Endodermal cell (in vitro differentiated cells): ENCODE results near the gene DEPDC1B. TPM values are rescaled to one million over a fixed set of nuclear protein-coding genes. Genes with fewer than 3 reads are reported as not detected.

Experiments used
- DNase-seq: peaks from one replicate; pipeline ENCODE4 v3.0.0-alpha.2; 2017
- H3K27ac ChIP-seq: 2 replicates; pipeline ENCODE4 v1.5.1; 2013; ENCODE audit warnings: mild to moderate bottlenecking, low read depth, low read length, moderate library complexity
- H3K27me3 ChIP-seq: 2 replicates; pipeline ENCODE4 v1.6.1; 2013; ENCODE audit warnings: mild to moderate bottlenecking, low read length, moderate library complexity; ENCODE audit not compliant: insufficient read depth, control insufficient read depth, poor library complexity, severe bottlenecking
- H3K36me3 ChIP-seq: 2 replicates; pipeline ENCODE4 v1.7.0; 2013; ENCODE audit warnings: mild to moderate bottlenecking, low read length, moderate library complexity; ENCODE audit not compliant: control insufficient read depth, insufficient read depth
- H3K4me1 ChIP-seq: one replicate; pipeline ENCODE4 v1.7.0; 2013; ENCODE audit warnings: low read length; ENCODE audit not compliant: control insufficient read depth, insufficient read depth
- H3K4me3 ChIP-seq: 2 replicates; pipeline ENCODE4 v1.5.1; 2013; ENCODE audit warnings: mild to moderate bottlenecking, low read length, moderate library complexity
- H3K9ac ChIP-seq: 2 replicates; pipeline ENCODE4 v1.6.1; 2013; ENCODE audit warnings: mild to moderate bottlenecking, low read length, moderate library complexity; ENCODE audit not compliant: poor library complexity, severe bottlenecking; ENCODE audit errors: extremely low read depth
- H3K9me3 ChIP-seq: 2 replicates; pipeline ENCODE4 v1.6.1; 2013; ENCODE audit warnings: mild to moderate bottlenecking, low read length, moderate library complexity; ENCODE audit not compliant: control insufficient read depth
- H3K27ac Mint-ChIP-seq: 2 replicates; pipeline ENCODE4 v1.8.0; 2020; ENCODE audit warnings: mixed read lengths
- H3K27me3 Mint-ChIP-seq: 2 replicates; pipeline ENCODE4 v1.8.0; 2021; ENCODE audit warnings: mild to moderate bottlenecking, mixed read lengths; ENCODE audit not compliant: insufficient read depth
- H3K36me3 Mint-ChIP-seq: 2 replicates; pipeline ENCODE4 v1.8.0; 2020; ENCODE audit warnings: low read depth, mixed read lengths
- H3K4me1 Mint-ChIP-seq: 2 replicates; pipeline ENCODE4 v1.8.0; 2020; ENCODE audit warnings: mixed read lengths
- H3K4me3 Mint-ChIP-seq: 2 replicates; pipeline ENCODE4 v1.8.0; 2020; ENCODE audit warnings: mild to moderate bottlenecking, moderate library complexity, mixed read lengths
- H3K9me3 Mint-ChIP-seq: 2 replicates; pipeline ENCODE4 v1.8.0; 2020; ENCODE audit warnings: mild to moderate bottlenecking, mixed read lengths
- CTCF ChIP-seq: fragments of 200-600 bp; sonication (generic); conservative IDR thresholded peaks from 2 replicates; pipeline ENCODE4 v1.5.0; 2021; ENCODE audit warnings: antibody characterized with exemption, mild to moderate bottlenecking
- WGBS, 2 experiments: methylation state at CpG; one replicate each; pipeline versions ENCODE4 v1.1.5 to v1.1.7; 2013; ENCODE audit warnings: missing lambda C conversion rate in 2 of 2, mixed read lengths in 1 of 2; ENCODE audit not compliant: insufficient coverage in 1 of 2, insufficient read length in 1 of 2; 5-methylcytosine and 5-hydroxymethylcytosine counted together
- total RNA-seq, 2 donors: library from RNA; stranded (reverse); fragmentation: NEBNext Ultra II Directional in 1 of 2; extraction: Animal tissue kit (Norgen Biotek cat#: 25700) in 1 of 2; gene quantifications; 2 replicates in 1 of 2; 3 replicates in 1 of 2; pipeline ENCODE4 v1.2.1, GENCODE V29; 2021

The DEPDC1B gene
- total RNA-seq, 2 donors from 2014 or later: 32.2 to 42.1 TPM

GRCh38 chr5:60640901-60641300 is 59.1 kb downstream of the DEPDC1B start:
- peaks cover 39% of the 10 kb centered on the region for H3K36me3 Mint-ChIP-seq

GRCh38 chr5:60639544-60639943 is 60.4 kb downstream of the DEPDC1B start:
- Histone ChIP-seq H3K9me3 (no peaks in the 10 kb centered on the region), H3K27me3 (no peaks in the 10 kb centered on the region), H3K27ac (no peak overlapping the region), H3K9ac (no peak overlapping the region), H3K36me3 (peaks cover 32% of the 10 kb centered on the region), H3K4me3 (no peak overlapping the region), H3K4me1 (no peaks in the 10 kb centered on the region)
- Mint-ChIP-seq H3K27ac (no peak overlapping the region), H3K27me3 (no peaks in the 10 kb centered on the region), H3K4me1 (no peaks in the 10 kb centered on the region), H3K36me3 (peaks cover 39% of the 10 kb centered on the region), H3K9me3 (no peaks in the 10 kb centered on the region), H3K4me3 (no peak overlapping the region)
- DNase-seq: no peak
- TF ChIP-seq CTCF: no peak
- 96% methylated on average over 1 of the region's 1 CpG; no CpG with 5 or more reads in 1 of the 2 experiments for WGBS, 2 experiments

More at GRCh38 chr5:60640901-60641300, 59.1 kb downstream of the DEPDC1B start:
- H3K27me3 Mint-ChIP-seq: no peaks in the 10 kb centered on the region
- TF ChIP-seq CTCF: no peak
- H3K4me1 Mint-ChIP-seq: no peaks in the 10 kb centered on the region
- H3K4me3 Mint-ChIP-seq: no peak overlapping the region
- Histone ChIP-seq H3K4me1 (no peaks in the 10 kb centered on the region), H3K36me3 (peaks cover 32% of the 10 kb centered on the region), H3K9ac (no peak overlapping the region), H3K27ac (no peak overlapping the region), H3K4me3 (no peak overlapping the region), H3K9me3 (no peaks in the 10 kb centered on the region), H3K27me3 (no peaks in the 10 kb centered on the region)
- no peak overlapping the region for H3K27ac Mint-ChIP-seq
- no peak for DNase-seq
- no peaks in the 10 kb centered on the region for H3K9me3 Mint-ChIP-seq
- 100% methylated on average over 1 of the region's 1 CpG for WGBS, 2 experiments

GRCh38 chr5:60638300-60638699 is 61.7 kb downstream of the DEPDC1B start:
- Histone ChIP-seq H3K9me3 (no peaks in the 10 kb centered on the region), H3K9ac (no peak overlapping the region), H3K27me3 (no peaks in the 10 kb centered on the region), H3K4me1 (no peaks in the 10 kb centered on the region), H3K36me3 (peaks cover 32% of the 10 kb centered on the region), H3K27ac (no peak overlapping the region), H3K4me3 (no peak overlapping the region)
- Mint-ChIP-seq H3K27ac (no peak overlapping the region), H3K4me3 (no peak overlapping the region), H3K9me3 (no peaks in the 10 kb centered on the region), H3K27me3 (no peaks in the 10 kb centered on the region), H3K36me3 (peaks cover 43% of the 10 kb centered on the region), H3K4me1 (no peaks in the 10 kb centered on the region)
- no peak for TF ChIP-seq CTCF
- DNase-seq: no peak
